IMR-90 (cell line): ENCODE measurements around the gene PSKH1. TPM values are rescaled to one million over a fixed set of nuclear protein-coding genes. Genes with fewer than 3 reads are reported as not detected.
"Not testable (repeated sequence)": the region's sequence is repeated elsewhere in the genome, so short reads cannot be mapped to it uniquely, and the experiment has no call there.

Experiments
- ATAC-seq: fragments of 200-7000 bp; cut with Tn5 transposase; 2 replicates; pipeline ENCODE4 v1.9.1; 2020; ENCODE audit warnings: low read depth, mild to moderate bottlenecking, moderate library complexity
- BruUV-seq: library from RNA; stranded (reverse); fragments of 400-500 nt; replicated peaks from 2 replicates; lab custom pipeline; 2021; lab: Mats Ljungman, UMichigan
- CTCF ChIA-PET: fragments of 300-600 bp; formaldehyde crosslinking; extraction: SDS; loops from one replicate; lab custom pipeline; 2021; ENCODE audit warnings: antibody characterized with exemption; lab: Yijun Ruan, JAX
- POLR2A ChIA-PET: fragments of 300-600 bp; sonication (Branson Sonifier 250); formaldehyde crosslinking; loops from one replicate; lab custom pipeline; 2022; ENCODE audit warnings: antibody characterized with exemption; ENCODE audit not compliant: unreplicated experiment; lab: Charles Lee
- DNase-seq: peaks from one replicate; pipeline ENCODE4 v3.0.0; 2013
- H2AFZ ChIP-seq: replicated peaks from 2 replicates; pipeline ENCODE3; 2013; ENCODE audit warnings: low read length, mild to moderate bottlenecking; ENCODE audit not compliant: poor library complexity
- H2AK5ac ChIP-seq: 2 replicates; pipeline ENCODE4 v1.6.1; 2013; ENCODE audit warnings: low read depth, low read length, inconsistent platforms
- H2AK9ac ChIP-seq: replicated peaks from 2 replicates; pipeline ENCODE3; 2013; ENCODE audit warnings: mild to moderate bottlenecking, low read depth, low read length, moderate library complexity; ENCODE audit not compliant: poor library complexity
- H2BK120ac ChIP-seq: 2 replicates; pipeline ENCODE4 v1.6.1; 2013; ENCODE audit warnings: low read depth, low read length, inconsistent platforms
- H2BK15ac ChIP-seq: 3 replicates; pipeline ENCODE4 v1.6.1; 2013; ENCODE audit warnings: low read depth, low read length, inconsistent platforms
- H2BK20ac ChIP-seq: 2 replicates; pipeline ENCODE4 v1.6.1; 2013; ENCODE audit warnings: low read depth, mild to moderate bottlenecking, inconsistent platforms, low read length, moderate library complexity
- H2BK5ac ChIP-seq: 2 replicates; pipeline ENCODE4 v1.6.1; 2013; ENCODE audit warnings: mild to moderate bottlenecking, low read depth, low read length, inconsistent platforms; ENCODE audit not compliant: poor library complexity, severe bottlenecking
- H3K14ac ChIP-seq: replicated peaks from 2 replicates; pipeline ENCODE4 v1.6.1; 2013; ENCODE audit warnings: low read depth, low read length, inconsistent platforms
- H3K18ac ChIP-seq: 2 replicates; pipeline ENCODE4 v1.6.1; 2013; ENCODE audit warnings: low read depth, low read length, control low read depth
- H3K23ac ChIP-seq: 2 replicates; pipeline ENCODE4 v1.6.1; 2013; ENCODE audit warnings: low read depth, low read length, inconsistent platforms
- H3K27ac ChIP-seq: 2 replicates; pipeline ENCODE4 v1.5.1; 2013; ENCODE audit warnings: mild to moderate bottlenecking, control low read depth, low read length; ENCODE audit not compliant: insufficient read depth
- H3K27me3 ChIP-seq: 2 replicates; pipeline ENCODE4 v1.6.1; 2013; ENCODE audit warnings: low read length; ENCODE audit not compliant: control insufficient read depth, insufficient read depth
- H3K36me3 ChIP-seq: 2 replicates; pipeline ENCODE4 v1.6.1; 2013; ENCODE audit warnings: low read length, mixed read lengths; ENCODE audit not compliant: control insufficient read depth, insufficient read depth
- H3K4ac ChIP-seq: 2 replicates; pipeline ENCODE4 v1.6.1; 2013; ENCODE audit warnings: low read depth, low read length, inconsistent platforms
- H3K4me1 ChIP-seq: 2 replicates; pipeline ENCODE4 v1.6.1; 2013; ENCODE audit warnings: low read length, mixed read lengths; ENCODE audit not compliant: control insufficient read depth, insufficient read depth
- H3K4me2 ChIP-seq: 2 replicates; pipeline ENCODE4 v1.6.1; 2013; ENCODE audit warnings: low read depth, mild to moderate bottlenecking, control low read depth, low read length, moderate library complexity
- H3K4me3 ChIP-seq: 2 replicates; pipeline ENCODE4 v1.5.1; 2013; ENCODE audit warnings: low read depth, mild to moderate bottlenecking, control low read depth, low read length, moderate library complexity; ENCODE audit not compliant: insufficient read depth
- H3K56ac ChIP-seq: 2 replicates; pipeline ENCODE4 v1.6.1; 2013; ENCODE audit warnings: low read length, inconsistent platforms; ENCODE audit not compliant: insufficient read depth; ENCODE audit errors: extremely low read depth
- H3K79me1 ChIP-seq, 2 experiments: 2 replicates each; pipeline ENCODE4 v1.6.1; 2013; ENCODE audit warnings: low read length in 2 of 2, inconsistent platforms in 1 of 2, low read depth in 1 of 2
- H3K9ac ChIP-seq: 2 replicates; pipeline ENCODE4 v1.6.1; 2013; ENCODE audit warnings: low read depth, low read length, control low read depth
- H3K9me1 ChIP-seq: 2 replicates; pipeline ENCODE4 v1.6.1; 2013; ENCODE audit warnings: low read length, inconsistent platforms; ENCODE audit not compliant: insufficient read depth
- H3K9me3 ChIP-seq: 2 replicates; pipeline ENCODE4 v1.6.1; 2013; ENCODE audit warnings: low read length; ENCODE audit not compliant: control insufficient read depth, insufficient read depth
- H4K20me1 ChIP-seq: 2 replicates; pipeline ENCODE4 v1.6.1; 2013; ENCODE audit warnings: low read length, inconsistent platforms; ENCODE audit not compliant: insufficient read depth
- H4K5ac ChIP-seq: 2 replicates; pipeline ENCODE4 v1.6.1; 2013; ENCODE audit warnings: mild to moderate bottlenecking, low read depth, low read length, control low read depth
- H4K8ac ChIP-seq, 2 experiments: 2 replicates each; pipeline ENCODE4 v1.6.1; 2013; ENCODE audit warnings: low read depth in 2 of 2, low read length in 2 of 2, control low read depth in 1 of 2, inconsistent platforms in 1 of 2
- H4K91ac ChIP-seq: 2 replicates; pipeline ENCODE4 v1.6.1; 2013; ENCODE audit warnings: low read depth, low read length, inconsistent platforms; ENCODE audit not compliant: insufficient read depth
- CHD1 ChIP-seq: IDR thresholded peaks from 2 replicates; pipeline ENCODE4 v1.6.1; 2012; ENCODE audit warnings: low read depth, low read length, improper control_type of control experiment
- FOS ChIP-seq: fragments of 150-350 bp; IDR thresholded peaks from 2 replicates; pipeline ENCODE4 v1.6.1; 2016; ENCODE audit warnings: low read depth, low read length
- WGBS, 2 experiments: methylation state at CpG; one replicate each; pipeline versions ENCODE4 v1.1.5 to v1.1.7; 2013; ENCODE audit warnings: missing lambda C conversion rate in 2 of 2; ENCODE audit not compliant: insufficient read length in 1 of 2; ENCODE audit errors: extremely low coverage in 2 of 2; 5-methylcytosine and 5-hydroxymethylcytosine counted together
- dilution Hi-C: fragments of 300-500 bp; cut with HindIII; formaldehyde crosslinking; loops from one replicate; pipeline ENCODE4 v1.14.3; 2018; ENCODE audit warnings: low sequenced_read_pairs; ENCODE audit not compliant: unreplicated experiment
- in situ Hi-C: fragments of 300-500 bp; cut with MboI; formaldehyde crosslinking; loops from 3 replicates; pipeline ENCODE4 v1.14.3; 2019; ENCODE audit warnings: low sequenced_read_pairs, inconsistent platforms, mixed read lengths
- intact Hi-C: fragments of 100-400 bp; cut with micrococcal nuclease; formaldehyde crosslinking; loops from 2 replicates; pipeline ENCODE4 v1.10.0; 2022
- polyA plus RNA-seq, 3 experiments: library from polyadenylated mRNA; depleted of rRNA; stranded (reverse); fragments of >200 nt; gene quantifications; 2 replicates each; pipeline ENCODE4 v1.2.3, GENCODE V29; 2012; ENCODE audit warnings: low replicate concordance in 1 of 3
- total RNA-seq: library from RNA; depleted of rRNA; stranded (reverse); fragments of >200 nt; gene quantifications from 2 replicates; pipeline ENCODE4 v1.2.3, GENCODE V29; 2012

The PSKH1 gene
- total and polyA plus RNA-seq, 2 of the 4 experiments (the other 2 are of a cell fraction), result 11.5 to 26.7 TPM

- peaks cover 24% of the 10 kb centered on the region for H4K20me1 ChIP-seq
- H2AFZ ChIP-seq, result peak overlapping the region; percentile 99
- H4K91ac ChIP-seq, result peak overlapping the region; percentile 78
- H3K9me3 ChIP-seq, result no peaks in the 10 kb centered on the region
- H3K18ac ChIP-seq, result peak overlapping the region; percentile 26
- no CpG with 5 or more reads among the region's 6 CpGs for WGBS, 2 experiments
- peaks cover 29% of the 10 kb centered on the region for H3K36me3 ChIP-seq
- H3K4me1 ChIP-seq, result peaks cover 11% of the 10 kb centered on the region
- no peak for DNase-seq
- CTCF ChIA-PET, result interaction anchor here (0.6 to 3.0 kb wide), 2 partner anchors 15 to 121 kb away, joined by 3 to 16 read pairs; no protein-coding TSS in a partner anchor
- no peaks in the 10 kb centered on the region for H3K27me3 ChIP-seq
- H2BK5ac ChIP-seq, result peak overlapping the region; percentile 89
- peak overlapping the region; percentile 99 for H3K9ac ChIP-seq
- H3K56ac ChIP-seq, result peak overlapping the region; percentile 89
- peak overlapping the region; percentile 46; the same call in 1 of the 3 replicates for H2BK15ac ChIP-seq
- H2AK9ac ChIP-seq, result peak overlapping the region; percentile 100
- peak overlapping the region; percentile 98 for H3K27ac ChIP-seq
- POLR2A ChIA-PET, result interaction anchor here (0.6 kb wide), 1 partner anchor 169 kb away, joined by 11 read pairs; no protein-coding TSS in a partner anchor
- peak overlapping the region; percentile 95 for H3K4ac ChIP-seq
- peak overlapping the region; percentile 97 for H3K23ac ChIP-seq
- TF ChIP-seq CHD1, result no peak
- TF ChIP-seq FOS, result no peak
- H2BK120ac ChIP-seq, result peak overlapping the region; percentile 64; the same call in 1 of the 2 replicates
- peak overlapping the region; percentile 11; the same call in 1 of the 2 replicates for H2BK20ac ChIP-seq
- BruUV-seq, result TSS peak; percentile 22
- peaks cover 12% of the 10 kb centered on the region for H3K9me1 ChIP-seq
- in situ Hi-C loops (loop anchor here (25.0 kb wide), 1 partner anchor 400 kb away; the partner anchor contains the start of gene RIPOR1), dilution Hi-C loops (no loop called here), intact Hi-C loops (loop anchor here (5.0 kb wide), 1 partner anchor 375 kb away; the partner anchor contains the start of gene CTCF)
- H3K79me1 ChIP-seq, result peaks cover 14 to 60% of the 10 kb centered on the region in 2 experiments; a peak in 3 of 4 replicates
- ATAC-seq, result peak; percentile 5
- H4K5ac ChIP-seq, result peak overlapping the region; percentile 52
- H3K14ac ChIP-seq, result peak overlapping the region; percentile 99
- peak overlapping the region; percentile 91 to 97 for H4K8ac ChIP-seq
- peak overlapping the region; percentile 94 for H3K4me3 ChIP-seq
- H3K4me2 ChIP-seq, result peak overlapping the region; percentile 81
- H2AK5ac ChIP-seq, result peak overlapping the region; percentile 98
Measured at GRCh38 chr16:67936880-67937605, 44.0 kb downstream of the PSKH1 start.

- DNase-seq, H2BK5ac ChIP-seq, H2AK5ac ChIP-seq, H3K9ac ChIP-seq, H3K9me3 ChIP-seq, H3K56ac ChIP-seq, H2BK15ac ChIP-seq, POLR2A ChIA-PET, H4K5ac ChIP-seq, H2BK20ac ChIP-seq, H3K18ac ChIP-seq, H4K91ac ChIP-seq, H4K8ac ChIP-seq, H2AK9ac ChIP-seq, ATAC-seq, dilution Hi-C loops, H3K4me3 ChIP-seq, CTCF ChIA-PET, H3K27ac ChIP-seq, H2AFZ ChIP-seq, H3K4me2 ChIP-seq, BruUV-seq, H2BK120ac ChIP-seq, H3K4ac ChIP-seq, H3K14ac ChIP-seq, H3K23ac ChIP-seq, H3K27me3 ChIP-seq: not testable (repeated sequence)
- Histone ChIP-seq H3K4me1 (peaks cover 11% of the 10 kb centered on the region), H3K9me1 (peaks cover 12% of the 10 kb centered on the region), H3K79me1 (peaks cover 14 to 65% of the 10 kb centered on the region in 2 experiments; a peak in 3 of 4 replicates), H3K36me3 (peaks cover 35% of the 10 kb centered on the region), H4K20me1 (peaks cover 31% of the 10 kb centered on the region)
- in situ Hi-C loops, result loop anchor here (25.0 kb wide), 1 partner anchor 400 kb away; the partner anchor contains the start of gene RIPOR1
- WGBS, 2 experiments, result 100% methylated on average over 1 of the region's 5 CpGs; no CpG with 5 or more reads in 1 of the 2 experiments
- intact Hi-C loops, result loop anchor here (5.0 kb wide), 1 partner anchor 375 kb away; the partner anchor contains the start of gene CTCF
Measured at GRCh38 chr16:67937713-67938112, 44.7 kb downstream of the PSKH1 start.
